Astrocyte (in vitro differentiated cells and primary cell): ENCODE results near the gene GYPC. TPM values are rescaled to one million over a fixed set of nuclear protein-coding genes. Genes with fewer than 3 reads are reported as not detected.

Source experiments
- DNase-seq: peaks from one replicate; pipeline ENCODE4 v3.0.0-alpha.2; 2010; ENCODE audit warnings: low read depth
- FAIRE-seq: peaks from 2 replicates; lab custom pipeline; 2011; peaks lifted over from hg19 to GRCh38; lab: Jason Lieb, UNC
- H2AFZ ChIP-seq: 2 replicates; pipeline ENCODE4 v1.6.0; 2012; ENCODE audit warnings: low read depth, low read length, inconsistent platforms
- H3K27ac ChIP-seq: 2 replicates; pipeline ENCODE4 v1.5.1; 2011; ENCODE audit warnings: low read depth, low read length, inconsistent platforms
- H3K27me3 ChIP-seq: 2 replicates; pipeline ENCODE4 v1.6.0; 2011; ENCODE audit warnings: low read length, inconsistent platforms; ENCODE audit not compliant: insufficient read depth
- H3K36me3 ChIP-seq: 2 replicates; pipeline ENCODE4 v1.5.1; 2011; ENCODE audit warnings: low read length, inconsistent platforms; ENCODE audit not compliant: insufficient read depth
- H3K4me1 ChIP-seq: 2 replicates; pipeline ENCODE4 v1.5.1; 2011; ENCODE audit warnings: low read length, inconsistent platforms; ENCODE audit not compliant: insufficient read depth
- H3K4me2 ChIP-seq: 2 replicates; pipeline ENCODE4 v1.6.0; 2012; ENCODE audit warnings: low read length, inconsistent platforms
- H3K4me3 ChIP-seq: 2 replicates; pipeline ENCODE4 v1.5.1; 2011; ENCODE audit warnings: low read depth, mild to moderate bottlenecking, low read length, inconsistent platforms; ENCODE audit not compliant: insufficient read depth
- H3K79me2 ChIP-seq: 2 replicates; pipeline ENCODE4 v1.6.0; 2012; ENCODE audit warnings: mild to moderate bottlenecking, low read length, inconsistent platforms; ENCODE audit not compliant: insufficient read depth
- H3K9ac ChIP-seq: 2 replicates; pipeline ENCODE4 v1.6.0; 2012; ENCODE audit warnings: mild to moderate bottlenecking, low read length, inconsistent platforms
- H3K9me3 ChIP-seq: 2 replicates; pipeline ENCODE4 v1.5.1; 2012; ENCODE audit warnings: low read depth, mild to moderate bottlenecking, low read length, inconsistent platforms; ENCODE audit not compliant: insufficient read depth
- H4K20me1 ChIP-seq: 2 replicates; pipeline ENCODE4 v1.6.0; 2012; ENCODE audit warnings: low read length, inconsistent platforms; ENCODE audit not compliant: insufficient read depth
- H3K27ac Mint-ChIP-seq: one replicate; pipeline ENCODE4 v1.8.0; 2021; ENCODE audit warnings: mild to moderate bottlenecking, mixed read lengths; ENCODE audit not compliant: unreplicated experiment
- H3K27me3 Mint-ChIP-seq: one replicate; pipeline ENCODE4 v1.8.0; 2021; ENCODE audit warnings: low read depth, mixed read lengths; ENCODE audit not compliant: unreplicated experiment
- H3K36me3 Mint-ChIP-seq: one replicate; pipeline ENCODE4 v1.8.0; 2021; ENCODE audit warnings: low read depth, mixed read lengths; ENCODE audit not compliant: unreplicated experiment
- H3K4me1 Mint-ChIP-seq: one replicate; pipeline ENCODE4 v1.8.0; 2021; ENCODE audit warnings: low read depth, mixed read lengths; ENCODE audit not compliant: unreplicated experiment
- H3K4me3 Mint-ChIP-seq: one replicate; pipeline ENCODE4 v1.8.0; 2021; ENCODE audit warnings: mild to moderate bottlenecking, moderate library complexity, mixed read lengths; ENCODE audit not compliant: unreplicated experiment
- H3K9me3 Mint-ChIP-seq: one replicate; pipeline ENCODE4 v1.8.0; 2021; ENCODE audit warnings: mild to moderate bottlenecking, mixed read lengths; ENCODE audit not compliant: unreplicated experiment
- EZH2 ChIP-seq: IDR thresholded peaks from 2 replicates; pipeline ENCODE4 v1.6.1; 2012; ENCODE audit warnings: mild to moderate bottlenecking, low read length, inconsistent platforms; ENCODE audit not compliant: insufficient read depth
- total RNA-seq: library from RNA; stranded (reverse); gene quantifications from 2 replicates; pipeline ENCODE4 v1.2.1, GENCODE V29; 2021
- TF ChIP-seq, protein P1 (sequence below): IDR thresholded peaks from 2 replicates; pipeline ENCODE4 v1.5.1; 2011; ENCODE audit warnings: low read depth, mild to moderate bottlenecking, inconsistent platforms, low read length, moderate library complexity; ENCODE audit not compliant: insufficient read depth

Gene GYPC
- total RNA-seq, 1 donor from 2014 or later = 29.3 TPM

DNA sequence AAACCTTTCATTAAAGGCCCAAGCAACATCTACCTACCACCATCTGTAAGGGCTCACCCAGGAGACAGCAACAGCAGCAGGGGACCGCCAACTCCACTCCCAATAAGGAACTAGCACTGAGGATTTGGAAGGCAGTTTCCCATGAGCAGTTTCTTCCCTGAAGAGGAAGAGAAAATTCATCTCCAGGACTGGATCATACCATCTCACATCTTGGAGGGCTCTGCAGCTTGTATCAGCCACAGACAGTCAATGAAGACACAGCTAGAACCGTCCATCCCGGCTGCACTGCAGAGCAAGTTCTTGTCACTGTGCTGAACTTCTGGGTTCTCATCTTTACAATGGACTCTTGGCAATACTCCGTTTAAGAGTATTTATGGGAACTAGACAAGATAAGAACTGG lies 2.8 kb upstream of the GYPC start:
- Histone ChIP-seq H3K4me3 (no peak overlapping the region), H3K9me3 (no peaks in the 10 kb centered on the region), H3K4me1 (peaks cover 25% of the 10 kb centered on the region), H3K36me3 (no peaks in the 10 kb centered on the region), H3K27ac (no peak overlapping the region), H3K27me3 (no peaks in the 10 kb centered on the region), H4K20me1 (peaks cover 1% of the 10 kb centered on the region), H3K4me2 (no peak overlapping the region), H3K9ac (no peak overlapping the region), H2AFZ (no peak overlapping the region), H3K79me2 (no peaks in the 10 kb centered on the region)
- TF ChIP-seq, protein P1, sequence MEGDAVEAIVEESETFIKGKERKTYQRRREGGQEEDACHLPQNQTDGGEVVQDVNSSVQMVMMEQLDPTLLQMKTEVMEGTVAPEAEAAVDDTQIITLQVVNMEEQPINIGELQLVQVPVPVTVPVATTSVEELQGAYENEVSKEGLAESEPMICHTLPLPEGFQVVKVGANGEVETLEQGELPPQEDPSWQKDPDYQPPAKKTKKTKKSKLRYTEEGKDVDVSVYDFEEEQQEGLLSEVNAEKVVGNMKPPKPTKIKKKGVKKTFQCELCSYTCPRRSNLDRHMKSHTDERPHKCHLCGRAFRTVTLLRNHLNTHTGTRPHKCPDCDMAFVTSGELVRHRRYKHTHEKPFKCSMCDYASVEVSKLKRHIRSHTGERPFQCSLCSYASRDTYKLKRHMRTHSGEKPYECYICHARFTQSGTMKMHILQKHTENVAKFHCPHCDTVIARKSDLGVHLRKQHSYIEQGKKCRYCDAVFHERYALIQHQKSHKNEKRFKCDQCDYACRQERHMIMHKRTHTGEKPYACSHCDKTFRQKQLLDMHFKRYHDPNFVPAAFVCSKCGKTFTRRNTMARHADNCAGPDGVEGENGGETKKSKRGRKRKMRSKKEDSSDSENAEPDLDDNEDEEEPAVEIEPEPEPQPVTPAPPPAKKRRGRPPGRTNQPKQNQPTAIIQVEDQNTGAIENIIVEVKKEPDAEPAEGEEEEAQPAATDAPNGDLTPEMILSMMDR = no peak
- TF ChIP-seq EZH2 = no peak
- peaks cover 7% of the 10 kb centered on the region for H3K27me3 Mint-ChIP-seq
- no peak for FAIRE-seq
- peaks cover 7% of the 10 kb centered on the region for H3K9me3 Mint-ChIP-seq
- H3K27ac Mint-ChIP-seq = no peak overlapping the region
- no peak overlapping the region for H3K4me3 Mint-ChIP-seq
- peaks cover 18% of the 10 kb centered on the region for H3K4me1 Mint-ChIP-seq
- no peak for DNase-seq
- H3K36me3 Mint-ChIP-seq = no peaks in the 10 kb centered on the region

DNA sequence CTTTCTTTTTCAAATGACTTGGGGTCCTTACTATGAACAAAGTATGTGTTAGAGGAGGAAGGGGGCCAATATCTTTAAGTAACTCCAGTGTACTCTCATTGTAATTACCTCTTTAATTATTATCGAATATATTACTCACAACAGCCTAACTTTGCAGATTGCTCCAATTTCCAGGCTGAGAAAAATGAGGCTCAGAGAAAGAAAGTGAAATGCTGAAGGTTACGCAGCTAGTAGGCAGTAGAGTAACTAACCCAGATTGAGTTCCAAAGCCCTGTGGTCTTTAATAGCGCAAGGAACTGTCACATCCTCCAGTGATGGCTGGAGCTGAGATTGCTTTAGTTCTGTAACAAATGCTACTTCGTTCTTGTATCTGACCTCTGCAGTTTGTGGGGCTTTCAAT lies 2.2 kb upstream of the GYPC start:
- Mint-ChIP-seq H3K9me3 (peaks cover 7% of the 10 kb centered on the region), H3K36me3 (no peaks in the 10 kb centered on the region), H3K4me1 (peaks cover 23% of the 10 kb centered on the region), H3K4me3 (no peak overlapping the region), H3K27ac (no peak overlapping the region), H3K27me3 (peaks cover 7% of the 10 kb centered on the region)
- Histone ChIP-seq H3K4me2 (no peak overlapping the region), H3K27me3 (no peaks in the 10 kb centered on the region), H3K36me3 (no peaks in the 10 kb centered on the region), H3K4me1 (peaks cover 31% of the 10 kb centered on the region), H3K4me3 (no peak overlapping the region), H2AFZ (no peak overlapping the region), H3K9ac (no peak overlapping the region), H3K79me2 (no peaks in the 10 kb centered on the region), H4K20me1 (peaks cover 5% of the 10 kb centered on the region), H3K9me3 (no peaks in the 10 kb centered on the region), H3K27ac (no peak overlapping the region)
- FAIRE-seq (no peak), DNase-seq (no peak)
- no peak for TF ChIP-seq EZH2
- TF ChIP-seq, protein P1 = no peak

DNA sequence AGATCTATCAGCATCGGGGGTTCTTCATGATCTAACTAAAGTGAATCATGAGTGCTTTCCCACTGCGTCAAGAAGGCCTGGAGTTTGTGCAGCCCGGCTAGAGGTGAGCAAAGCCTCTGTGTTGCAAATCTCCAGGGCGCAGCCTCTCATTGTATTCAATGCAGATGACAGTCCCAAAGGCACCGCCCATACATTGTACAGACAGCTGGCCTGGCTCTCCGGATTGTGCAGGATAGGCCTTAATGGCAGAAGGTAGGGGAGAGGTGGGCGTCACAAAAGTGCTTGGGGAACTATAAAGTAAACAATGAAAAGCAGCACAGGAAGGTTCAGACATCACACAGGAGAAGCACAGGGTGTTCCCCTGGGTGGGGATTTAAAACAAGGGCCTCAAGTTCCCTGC lies 907 bp upstream of the GYPC start:
- Histone ChIP-seq H3K27me3 (no peaks in the 10 kb centered on the region), H3K4me3 (peak overlapping the region; percentile 78), H3K4me1 (peaks cover 35% of the 10 kb centered on the region), H3K9ac (peak overlapping the region; percentile 94), H3K79me2 (peaks cover 9% of the 10 kb centered on the region), H3K27ac (no peak overlapping the region), H3K4me2 (peak overlapping the region; percentile 97), H3K9me3 (no peaks in the 10 kb centered on the region), H2AFZ (no peak overlapping the region), H3K36me3 (no peaks in the 10 kb centered on the region), H4K20me1 (peaks cover 5% of the 10 kb centered on the region)
- Mint-ChIP-seq H3K27me3 (peaks cover 7% of the 10 kb centered on the region), H3K27ac (no peak overlapping the region), H3K9me3 (peaks cover 7% of the 10 kb centered on the region), H3K36me3 (no peaks in the 10 kb centered on the region), H3K4me3 (peak overlapping the region; percentile 90), H3K4me1 (peaks cover 28% of the 10 kb centered on the region)
- no peak for FAIRE-seq
- no peak for DNase-seq
- TF ChIP-seq, protein P1 = no peak
- TF ChIP-seq EZH2 = no peak
